ENCODE data around the gene PTPRT.

PTPRT gene

DNA sequence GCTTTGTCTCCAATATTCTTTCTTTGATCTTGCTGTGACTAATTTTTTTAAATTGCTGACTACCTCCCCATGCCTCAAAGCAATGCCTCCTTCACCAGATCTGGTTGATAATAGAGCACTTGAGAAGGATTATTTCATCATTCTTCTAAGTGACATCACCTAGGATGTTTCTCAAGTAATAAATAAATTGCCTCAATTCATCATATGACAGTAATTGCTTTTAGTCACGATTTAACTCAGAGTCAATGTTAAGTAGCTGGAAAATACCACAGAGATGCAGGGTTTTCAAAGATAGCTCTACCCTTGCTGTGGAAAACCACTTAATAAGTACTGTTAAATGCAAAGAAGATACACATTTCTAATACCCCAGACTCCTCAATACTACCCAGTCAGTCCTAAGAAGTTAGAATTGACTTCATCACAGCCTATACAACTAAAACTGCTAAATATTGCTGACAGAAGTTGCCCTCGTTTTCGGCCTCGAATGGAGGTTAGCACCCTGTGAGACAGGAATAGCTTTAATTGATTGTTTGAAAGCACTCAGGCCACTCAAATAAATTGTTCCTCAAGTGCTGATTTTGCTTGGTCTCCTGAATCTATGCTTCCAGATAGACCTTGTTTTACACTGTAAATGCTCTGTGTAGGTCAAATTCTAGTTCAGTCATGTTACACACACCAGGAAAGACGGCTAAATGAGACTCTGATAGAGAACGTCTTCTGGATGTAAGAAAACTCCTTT, 931.0 kb downstream of the PTPRT start:
- H3K9me3 ChIP-seq, result no peaks in the 10 kb centered on the region
- no peak overlapping the region for H3K27ac ChIP-seq
- no peaks in the 10 kb centered on the region for H3K4me1 ChIP-seq (ENCODE audit: control insufficient read depth in 1 of 2, insufficient read depth in 1 of 2, low read depth in 1 of 2, low read length in 1 of 2)
- H3K36me3 ChIP-seq, result no peaks in the 10 kb centered on the region
- H3K4me3 ChIP-seq (ENCODE audit: low read depth in 1 of 2, low read length in 1 of 2), result no peak overlapping the region
- TF ChIP-seq, protein P1, sequence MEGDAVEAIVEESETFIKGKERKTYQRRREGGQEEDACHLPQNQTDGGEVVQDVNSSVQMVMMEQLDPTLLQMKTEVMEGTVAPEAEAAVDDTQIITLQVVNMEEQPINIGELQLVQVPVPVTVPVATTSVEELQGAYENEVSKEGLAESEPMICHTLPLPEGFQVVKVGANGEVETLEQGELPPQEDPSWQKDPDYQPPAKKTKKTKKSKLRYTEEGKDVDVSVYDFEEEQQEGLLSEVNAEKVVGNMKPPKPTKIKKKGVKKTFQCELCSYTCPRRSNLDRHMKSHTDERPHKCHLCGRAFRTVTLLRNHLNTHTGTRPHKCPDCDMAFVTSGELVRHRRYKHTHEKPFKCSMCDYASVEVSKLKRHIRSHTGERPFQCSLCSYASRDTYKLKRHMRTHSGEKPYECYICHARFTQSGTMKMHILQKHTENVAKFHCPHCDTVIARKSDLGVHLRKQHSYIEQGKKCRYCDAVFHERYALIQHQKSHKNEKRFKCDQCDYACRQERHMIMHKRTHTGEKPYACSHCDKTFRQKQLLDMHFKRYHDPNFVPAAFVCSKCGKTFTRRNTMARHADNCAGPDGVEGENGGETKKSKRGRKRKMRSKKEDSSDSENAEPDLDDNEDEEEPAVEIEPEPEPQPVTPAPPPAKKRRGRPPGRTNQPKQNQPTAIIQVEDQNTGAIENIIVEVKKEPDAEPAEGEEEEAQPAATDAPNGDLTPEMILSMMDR (IDR thresholded peaks at IDR 0.05), result no peak
- no peaks in the 10 kb centered on the region for H3K27me3 ChIP-seq

DNA sequence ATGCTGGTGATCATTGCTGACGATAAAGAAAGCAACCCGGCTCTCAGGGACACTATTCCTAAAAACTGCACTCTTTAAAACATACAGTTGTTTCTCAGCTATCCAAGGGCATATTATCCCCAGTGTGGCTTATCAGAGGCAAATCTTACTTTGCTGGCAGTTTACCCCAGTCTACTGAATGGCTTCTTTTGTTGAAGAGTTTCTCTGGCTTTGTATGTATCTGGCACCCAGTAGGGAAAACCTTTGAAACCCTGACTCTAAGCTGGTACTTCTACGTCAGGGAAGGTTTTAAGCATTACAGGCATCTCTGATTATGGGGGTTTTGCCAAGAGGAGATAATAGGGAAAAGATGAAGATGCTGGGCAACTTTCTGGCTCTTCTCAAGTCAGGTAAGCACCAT, 933.9 kb downstream of the PTPRT start:
- Histone ChIP-seq H3K27ac (no peak overlapping the region), H3K36me3 (no peaks in the 10 kb centered on the region), H3K27me3 (no peaks in the 10 kb centered on the region), H3K9me3 (no peaks in the 10 kb centered on the region), H3K4me1 (ENCODE audit: control insufficient read depth in 1 of 2, insufficient read depth in 1 of 2, low read depth in 1 of 2, low read length in 1 of 2) (no peaks in the 10 kb centered on the region), H3K4me3 (ENCODE audit: low read depth in 1 of 2, low read length in 1 of 2) (no peak overlapping the region)
- TF ChIP-seq, protein P1 (IDR thresholded peaks at IDR 0.05), result no peak

DNA sequence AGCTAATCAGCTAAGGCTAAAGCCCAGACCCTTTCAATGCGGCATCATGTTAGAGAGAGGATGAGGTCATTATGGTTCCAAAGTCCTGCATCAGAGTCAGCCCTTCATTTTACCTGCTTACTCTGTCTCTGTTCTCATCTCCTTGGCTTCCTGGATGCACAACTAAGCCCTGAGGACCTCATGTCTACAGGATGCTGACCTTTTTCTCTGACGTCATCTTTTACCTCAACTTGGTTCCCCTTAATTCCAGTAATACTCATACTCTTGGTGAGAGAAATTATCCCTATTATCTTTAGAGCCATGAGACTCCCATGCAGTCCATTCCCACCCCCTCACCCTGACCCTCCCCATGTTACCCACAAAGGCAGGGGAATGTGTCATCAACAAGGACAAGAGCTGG, 935.0 kb downstream of the PTPRT start:
- H3K4me1 ChIP-seq (ENCODE audit: control insufficient read depth in 1 of 2, insufficient read depth in 1 of 2, low read depth in 1 of 2, low read length in 1 of 2), result no peaks in the 10 kb centered on the region
- no peaks in the 10 kb centered on the region for H3K36me3 ChIP-seq
- H3K9me3 ChIP-seq, result no peaks in the 10 kb centered on the region
- H3K27me3 ChIP-seq, result no peaks in the 10 kb centered on the region
- TF ChIP-seq, protein P1 (IDR thresholded peaks at IDR 0.05), result no peak
- H3K4me3 ChIP-seq (ENCODE audit: low read depth in 1 of 2, low read length in 1 of 2), result no peak overlapping the region
- no peak overlapping the region for H3K27ac ChIP-seq

DNA sequence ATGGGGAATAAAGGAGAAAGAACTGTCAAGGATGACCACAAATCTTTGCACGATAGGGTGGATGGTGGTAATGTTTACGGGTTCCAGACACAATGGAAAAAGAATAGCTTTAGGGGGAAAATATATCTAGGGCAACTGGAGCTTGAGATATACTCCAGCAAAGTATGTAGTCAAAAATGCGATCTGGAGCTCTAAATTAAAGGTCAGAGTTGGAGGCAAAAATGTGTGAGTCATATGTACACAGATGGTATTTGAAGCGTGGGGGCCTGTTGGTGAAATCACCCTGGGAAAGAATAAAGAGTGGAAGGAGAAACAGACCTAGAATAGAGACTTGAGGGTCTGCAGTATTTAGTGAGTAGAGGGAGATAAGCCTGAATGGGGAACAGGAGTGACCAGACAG, 937.6 kb downstream of the PTPRT start:
- Histone ChIP-seq H3K4me3 (ENCODE audit: low read depth in 1 of 2, low read length in 1 of 2) (no peak overlapping the region), H3K27ac (no peak overlapping the region), H3K27me3 (no peaks in the 10 kb centered on the region), H3K4me1 (ENCODE audit: control insufficient read depth in 1 of 2, insufficient read depth in 1 of 2, low read depth in 1 of 2, low read length in 1 of 2) (no peaks in the 10 kb centered on the region), H3K36me3 (no peaks in the 10 kb centered on the region), H3K9me3 (no peaks in the 10 kb centered on the region)
- TF ChIP-seq, protein P1 (IDR thresholded peaks at IDR 0.05), result no peak

DNA sequence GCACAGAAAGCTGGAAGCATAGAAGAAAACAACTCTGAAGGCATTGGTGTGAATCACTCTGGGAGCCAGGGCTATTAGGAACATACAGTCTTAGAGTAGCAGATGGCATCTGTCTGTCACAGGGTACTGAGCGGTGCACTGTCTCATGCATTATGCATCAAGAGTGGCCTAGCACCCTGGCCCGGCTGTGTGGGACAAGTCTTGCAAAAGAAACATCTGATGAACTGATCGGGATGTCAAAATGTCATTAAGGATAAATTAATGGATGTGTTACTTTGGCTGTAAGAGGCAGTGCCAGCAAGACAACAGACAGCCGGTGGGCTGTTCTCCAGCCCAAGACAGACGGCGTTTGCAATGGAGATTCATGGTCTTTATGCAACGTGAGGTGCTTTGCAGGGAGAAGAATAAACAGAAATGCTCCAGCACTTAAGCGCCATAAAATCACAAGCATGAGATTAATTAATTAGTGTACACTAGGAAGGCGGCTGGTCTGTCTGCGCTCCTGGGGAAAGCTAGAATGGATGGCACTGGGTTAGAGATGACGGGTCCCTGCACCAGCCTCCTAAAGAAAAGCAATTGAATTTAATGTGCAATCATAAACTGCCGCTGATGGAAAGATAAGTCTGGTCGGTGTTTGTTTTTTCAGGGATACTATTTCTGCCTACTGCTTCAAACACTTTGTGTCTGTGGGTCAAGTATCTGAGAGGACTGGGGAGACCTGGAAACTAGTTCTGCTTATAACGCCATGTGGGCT, 970.9 kb downstream of the PTPRT start:
- H3K4me3 ChIP-seq (ENCODE audit: low read depth in 1 of 2, low read length in 1 of 2), result no peak overlapping the region
- H3K9me3 ChIP-seq, result no peaks in the 10 kb centered on the region

More for the DNA sequence above, 970.9 kb downstream of the PTPRT start:
- Histone ChIP-seq H3K27ac (no peak overlapping the region), H3K36me3 (no peaks in the 10 kb centered on the region), H3K4me1 (ENCODE audit: control insufficient read depth in 1 of 2, insufficient read depth in 1 of 2, low read depth in 1 of 2, low read length in 1 of 2) (no peaks in the 10 kb centered on the region), H3K27me3 (no peaks in the 10 kb centered on the region)
- TF ChIP-seq, protein P1 (IDR thresholded peaks at IDR 0.05), result no peak

Data from neutrophil (primary cell).